GM12878 (cell line): Measurements from ENCODE around the gene TBPL2. TPM values are rescaled to one million over a fixed set of nuclear protein-coding genes. Genes with fewer than 3 reads are reported as not detected.

Experiments used
- ATAC-seq: fragments of 200-7000 bp; cut with Tn5 transposase; 3 replicates; pipeline ENCODE4 v1.9.1; 2020; ENCODE audit warnings: mild to moderate bottlenecking, moderate library complexity
- BruUV-seq: library from RNA; stranded (reverse); fragments of 400-500 nt; replicated peaks from 2 replicates; lab custom pipeline; 2021; lab: Mats Ljungman, UMichigan
- CTCF ChIA-PET: fragments of 300-600 bp; sonication (Branson Sonifier 250); formaldehyde crosslinking; extraction: SDS; loops from one replicate; lab custom pipeline; 2021; ENCODE audit warnings: inconsistent platforms; lab: Yijun Ruan, JAX
- POLR2A ChIA-PET: fragments of 350-600 bp; formaldehyde crosslinking; extraction: SDS; loops from one replicate; lab custom pipeline; 2021; ENCODE audit warnings: inconsistent platforms; lab: Charles Lee
- RAD21 ChIA-PET: fragments of 300-600 bp; sonication (Branson Sonifier 250); formaldehyde crosslinking; loops from one replicate; lab custom pipeline; 2023; ENCODE audit warnings: antibody characterized with exemption; ENCODE audit not compliant: unreplicated experiment; lab: Charles Lee
- SMC1A ChIA-PET: fragments of 300-600 bp; sonication (Branson Sonifier 250); formaldehyde crosslinking; loops from one replicate; lab custom pipeline; 2023; ENCODE audit not compliant: unreplicated experiment, uncharacterized antibody; lab: Charles Lee
- DNase-seq: peaks from one replicate; pipeline ENCODE4 v3.0.0-alpha.2; 2011; ENCODE audit warnings: low read depth, low spot score
- FAIRE-seq: peaks from 3 replicates; lab custom pipeline; 2011; peaks lifted over from hg19 to GRCh38; lab: Jason Lieb, UNC
- H2AFZ ChIP-seq: 2 replicates; pipeline ENCODE4 v1.6.0; 2011; ENCODE audit warnings: low read depth, low read length, control low read depth; ENCODE audit not compliant: control insufficient read depth
- H3K27ac ChIP-seq: 2 replicates; pipeline ENCODE4 v1.5.1; 2011; ENCODE audit warnings: control low read depth; ENCODE audit not compliant: control insufficient read depth, insufficient read depth
- H3K27me3 ChIP-seq, 2 experiments: replicated peaks in 1 of 2; 2 replicates each; pipeline versions ENCODE4 v1.6.0 to v1.6.1; 2011; ENCODE audit warnings: low read length in 1 of 2; ENCODE audit not compliant: control insufficient read depth in 2 of 2, insufficient read depth in 2 of 2
- H3K36me3 ChIP-seq, 2 experiments: 2 replicates each; pipeline ENCODE4 v1.5.1; 2011; ENCODE audit warnings: low read length in 1 of 2; ENCODE audit not compliant: control insufficient read depth in 2 of 2, insufficient read depth in 2 of 2
- H3K4me1 ChIP-seq: 2 replicates; pipeline ENCODE4 v1.6.1; 2011; ENCODE audit warnings: mild to moderate bottlenecking, low read length, moderate library complexity, mixed read lengths; ENCODE audit not compliant: control insufficient read depth, insufficient read depth
- H3K4me2 ChIP-seq: 2 replicates; pipeline ENCODE4 v1.6.0; 2011; ENCODE audit warnings: control low read depth; ENCODE audit not compliant: control insufficient read depth, insufficient read depth
- H3K4me3 ChIP-seq: fragments of 200-600 bp; sonication (generic); 2 replicates; pipeline ENCODE4 v1.5.1; 2016
- H3K79me2 ChIP-seq: 2 replicates; pipeline ENCODE4 v1.6.0; 2011; ENCODE audit warnings: low read length; ENCODE audit not compliant: control insufficient read depth, insufficient read depth
- H3K9ac ChIP-seq: 2 replicates; pipeline ENCODE4 v1.8.0; 2011; ENCODE audit warnings: low read length, control low read depth, mixed read lengths; ENCODE audit not compliant: control insufficient read depth, insufficient read depth
- H3K9me3 ChIP-seq: replicated peaks from 3 replicates; pipeline ENCODE4 v1.5.1; 2011; ENCODE audit warnings: mild to moderate bottlenecking, low read length; ENCODE audit not compliant: control insufficient read depth, insufficient read depth
- H4K20me1 ChIP-seq: 2 replicates; pipeline ENCODE4 v1.6.0; 2011; ENCODE audit not compliant: control insufficient read depth, insufficient read depth
- ATF7 ChIP-seq: fragments of 450-650 bp; IDR thresholded peaks from 2 replicates; pipeline ENCODE4 v1.6.1; 2016; ENCODE audit warnings: low read depth, mild to moderate bottlenecking
- CREB1 ChIP-seq: IDR thresholded peaks from 2 replicates; pipeline ENCODE4 v1.6.1; 2012; ENCODE audit warnings: low read depth, mild to moderate bottlenecking, inconsistent platforms
- GATAD2B ChIP-seq: fragments of 450-650 bp; conservative IDR thresholded peaks from 2 replicates; pipeline ENCODE4 v1.6.1; 2017; ENCODE audit warnings: low read depth, mild to moderate bottlenecking, moderate library complexity
- KAT2A ChIP-seq: conservative IDR thresholded peaks from 2 replicates; pipeline ENCODE4 v1.6.1; 2011; ENCODE audit warnings: low read depth, low read length; ENCODE audit not compliant: control insufficient read depth
- YBX1 ChIP-seq: fragments of 450-650 bp; IDR thresholded peaks from 2 replicates; pipeline ENCODE4 v1.6.1; 2016; ENCODE audit warnings: antibody characterized with exemption
- WGBS: methylation state at CpG from one replicate; pipeline ENCODE4 v1.1.6; 2016; ENCODE audit warnings: low lambda C conversion rate; ENCODE audit not compliant: insufficient replicate concordance, insufficient coverage; ENCODE audit errors: missing lambda C conversion rate; 5-methylcytosine and 5-hydroxymethylcytosine counted together
- in situ Hi-C: fragments of 300-500 bp; cut with MboI; formaldehyde crosslinking; loops from 9 replicates; pipeline ENCODE4 v1.14.3; 2018; ENCODE audit warnings: mixed read lengths
- intact Hi-C: fragments of 100-400 bp; cut with micrococcal nuclease; formaldehyde crosslinking; loops from one replicate; pipeline ENCODE4 v1.14.2; 2022; ENCODE audit not compliant: unreplicated experiment
- polyA plus RNA-seq, 11 experiments: library from polyadenylated mRNA; depleted of rRNA in 4 of 11; unstranded in 6 of 11; stranded (reverse) in 5 of 11; fragments of >200 nt; fragmentation: Nextera tagmentation in 4 of 11; fragmentation: Illumina TruSeq in 1 of 11; extraction: Ambion mirVana in 4 of 11; extraction: Trizol in 1 of 11; gene quantifications; 1 replicate in 1 of 11; 2 replicates in 10 of 11; pipeline versions ENCODE4 v1.2.1 to v1.2.3, GENCODE V29; 2011 to 2016; ENCODE audit warnings: inconsistent platforms in 2 of 11, missing spikeins in 2 of 11, low read depth in 1 of 11
- total RNA-seq, 4 experiments: library from RNA; depleted of rRNA in 3 of 4; stranded (reverse); fragments of >200 nt in 3 of 4; fragmentation: Illumina TruSeq in 1 of 4; extraction: Trizol in 1 of 4; gene quantifications; 2 replicates each; pipeline versions ENCODE4 v1.2.1 to v1.2.3, GENCODE V29; 2013 to 2021
- TF ChIP-seq, protein P1 (sequence below): IDR thresholded peaks from 2 replicates; pipeline ENCODE4 v1.6.1; 2012; ENCODE audit warnings: mild to moderate bottlenecking, low read depth, low read length

The TBPL2 gene
- total and polyA plus RNA-seq, 10 of the 15 experiments (the other 5 are each of a cell fraction or from before 2014, with no cell fraction given) = 0.41 TPM; not detected in 9

DNA sequence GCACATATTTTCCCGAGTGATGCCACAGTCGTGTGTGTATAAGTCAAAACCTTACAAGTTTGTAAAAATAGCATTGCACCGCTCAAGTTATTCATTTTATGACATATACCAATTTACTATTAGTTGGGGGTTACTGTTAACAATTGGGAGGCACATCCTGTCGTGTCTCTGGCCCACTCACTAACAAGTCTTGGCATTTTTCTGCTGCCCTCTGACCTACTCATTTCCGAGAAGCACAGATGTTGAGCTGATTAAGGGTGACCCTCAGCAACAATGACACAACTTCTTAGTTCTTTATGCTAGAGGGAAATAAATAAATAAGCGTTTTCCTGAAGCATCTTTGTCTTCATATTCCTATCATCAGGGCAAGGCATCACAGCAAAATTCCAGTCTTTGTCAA, 22.0 kb downstream of the TBPL2 start:
- CTCF ChIA-PET = interaction anchor here (0.7 to 2.5 kb wide), 6 partner anchors 8 to 64 kb away, joined by 3 to 8 read pairs (median 4); no protein-coding TSS in a partner anchor
- Histone ChIP-seq H3K27ac (no peak overlapping the region), H2AFZ (no peak overlapping the region), H3K36me3 (no peaks in the 10 kb centered on the region), H3K27me3 (no peaks in the 10 kb centered on the region), H3K9me3 (no peaks in the 10 kb centered on the region)
- no peak for TF ChIP-seq ATF7
- no peak for TF ChIP-seq YBX1
- TF ChIP-seq KAT2A = no peak
- no peak for TF ChIP-seq CREB1
- TF ChIP-seq, all 136 proteins: peak for 0
- Histone ChIP-seq H3K4me3 (no peak overlapping the region), H3K9ac (no peak overlapping the region), H3K4me1 (no peaks in the 10 kb centered on the region; the same call in 1 of the 2 replicates), H3K4me2 (no peak overlapping the region), H3K79me2 (no peaks in the 10 kb centered on the region), H4K20me1 (no peaks in the 10 kb centered on the region)
- in situ Hi-C loops (no loop called here), intact Hi-C loops (no loop called here)
- ChIA-PET POLR2A (interaction anchor here (0.6 kb wide), 1 partner anchor 157 kb away, joined by 6 read pairs; no protein-coding TSS in a partner anchor), RAD21 (no interaction called here), SMC1A (interaction anchor here (1.1 to 1.5 kb wide), 3 partner anchors 13 to 1056 kb away, joined by 3 to 5 read pairs (median 3); no protein-coding TSS in a partner anchor)
- 23% methylated on average over 6 of the region's 6 CpGs for WGBS
- no peak for ATAC-seq
- no TSS peak for BruUV-seq
- no peak for FAIRE-seq
- no peak for DNase-seq

DNA sequence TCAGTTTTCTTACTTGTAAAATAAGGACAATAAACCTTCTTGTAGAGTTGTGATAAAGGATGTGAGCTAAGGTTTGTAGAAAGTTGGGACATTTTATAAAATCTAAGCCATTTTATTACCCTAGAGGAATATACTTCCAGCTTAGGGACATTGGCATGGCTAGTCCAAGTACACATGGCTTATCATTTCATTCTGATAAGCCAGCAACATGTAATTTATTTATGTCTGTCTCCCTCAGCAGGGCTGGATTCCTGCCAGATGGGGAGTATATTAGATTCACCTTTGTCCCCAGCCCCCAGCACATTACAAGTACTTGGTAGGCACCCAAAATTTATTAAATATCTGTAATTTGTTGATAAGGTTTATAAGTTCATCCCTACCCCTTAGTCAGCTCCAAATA, 22.5 kb downstream of the TBPL2 start:
- no peaks in the 10 kb centered on the region for H3K27me3 ChIP-seq
- SMC1A ChIA-PET = interaction anchor here (0.6 to 1.9 kb wide), 5 partner anchors 14 to 1056 kb away, joined by 3 to 8 read pairs (median 3); no protein-coding TSS in a partner anchor
- intact Hi-C loops = no loop called here

More for the DNA sequence above, 22.5 kb downstream of the TBPL2 start:
- Histone ChIP-seq H3K4me2 (no peak overlapping the region), H3K9ac (no peak overlapping the region), H2AFZ (no peak overlapping the region), H3K4me1 (no peaks in the 10 kb centered on the region; the same call in 1 of the 2 replicates), H3K27ac (no peak overlapping the region), H3K36me3 (no peaks in the 10 kb centered on the region), H4K20me1 (no peaks in the 10 kb centered on the region), H3K9me3 (no peaks in the 10 kb centered on the region), H3K79me2 (no peaks in the 10 kb centered on the region), H3K4me3 (no peak overlapping the region)
- TF ChIP-seq GATAD2B = no peak
- TF ChIP-seq, protein P1, sequence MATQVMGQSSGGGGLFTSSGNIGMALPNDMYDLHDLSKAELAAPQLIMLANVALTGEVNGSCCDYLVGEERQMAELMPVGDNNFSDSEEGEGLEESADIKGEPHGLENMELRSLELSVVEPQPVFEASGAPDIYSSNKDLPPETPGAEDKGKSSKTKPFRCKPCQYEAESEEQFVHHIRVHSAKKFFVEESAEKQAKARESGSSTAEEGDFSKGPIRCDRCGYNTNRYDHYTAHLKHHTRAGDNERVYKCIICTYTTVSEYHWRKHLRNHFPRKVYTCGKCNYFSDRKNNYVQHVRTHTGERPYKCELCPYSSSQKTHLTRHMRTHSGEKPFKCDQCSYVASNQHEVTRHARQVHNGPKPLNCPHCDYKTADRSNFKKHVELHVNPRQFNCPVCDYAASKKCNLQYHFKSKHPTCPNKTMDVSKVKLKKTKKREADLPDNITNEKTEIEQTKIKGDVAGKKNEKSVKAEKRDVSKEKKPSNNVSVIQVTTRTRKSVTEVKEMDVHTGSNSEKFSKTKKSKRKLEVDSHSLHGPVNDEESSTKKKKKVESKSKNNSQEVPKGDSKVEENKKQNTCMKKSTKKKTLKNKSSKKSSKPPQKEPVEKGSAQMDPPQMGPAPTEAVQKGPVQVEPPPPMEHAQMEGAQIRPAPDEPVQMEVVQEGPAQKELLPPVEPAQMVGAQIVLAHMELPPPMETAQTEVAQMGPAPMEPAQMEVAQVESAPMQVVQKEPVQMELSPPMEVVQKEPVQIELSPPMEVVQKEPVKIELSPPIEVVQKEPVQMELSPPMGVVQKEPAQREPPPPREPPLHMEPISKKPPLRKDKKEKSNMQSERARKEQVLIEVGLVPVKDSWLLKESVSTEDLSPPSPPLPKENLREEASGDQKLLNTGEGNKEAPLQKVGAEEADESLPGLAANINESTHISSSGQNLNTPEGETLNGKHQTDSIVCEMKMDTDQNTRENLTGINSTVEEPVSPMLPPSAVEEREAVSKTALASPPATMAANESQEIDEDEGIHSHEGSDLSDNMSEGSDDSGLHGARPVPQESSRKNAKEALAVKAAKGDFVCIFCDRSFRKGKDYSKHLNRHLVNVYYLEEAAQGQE = no peak
- FAIRE-seq (peak; percentile 52), ATAC-seq (no peak), DNase-seq (no peak)
- no TSS peak for BruUV-seq
- in situ Hi-C loops = no loop called here
- ChIA-PET CTCF (interaction anchor here (0.7 to 2.5 kb wide), 5 partner anchors 9 to 63 kb away, joined by 3 to 8 read pairs (median 5); no protein-coding TSS in a partner anchor), POLR2A (interaction anchor here (0.9 kb wide), 1 partner anchor 9 kb away, joined by 3 read pairs; no protein-coding TSS in a partner anchor), RAD21 (interaction anchor here (0.7 kb wide), 1 partner anchor 9 kb away, joined by 5 read pairs; no protein-coding TSS in a partner anchor)
